HEK293T (cell line): ENCODE measurements around the gene SLC6A6.

Experiments
- ARNT ChIP-seq: fragments of 450-650 bp; IDR thresholded peaks from 2 replicates; pipeline ENCODE4 v1.6.1; 2017; ENCODE audit warnings: mild to moderate bottlenecking
- CTBP1 ChIP-seq: fragments of 450-650 bp; IDR thresholded peaks from 2 replicates; pipeline ENCODE4 v1.6.1; 2016; ENCODE audit warnings: borderline replicate concordance
- FOXA1 ChIP-seq: fragments of 450-650 bp; IDR thresholded peaks from 2 replicates; pipeline ENCODE4 v1.6.1; 2016; ENCODE audit warnings: mild to moderate bottlenecking
- FOXK2 ChIP-seq: fragments of 450-650 bp; IDR thresholded peaks from 2 replicates; pipeline ENCODE4 v1.6.1; 2016; ENCODE audit warnings: mild to moderate bottlenecking
- TARDBP ChIP-seq: fragments of 450-650 bp; IDR thresholded peaks from 2 replicates; pipeline ENCODE4 v1.6.1; 2016

DNA sequence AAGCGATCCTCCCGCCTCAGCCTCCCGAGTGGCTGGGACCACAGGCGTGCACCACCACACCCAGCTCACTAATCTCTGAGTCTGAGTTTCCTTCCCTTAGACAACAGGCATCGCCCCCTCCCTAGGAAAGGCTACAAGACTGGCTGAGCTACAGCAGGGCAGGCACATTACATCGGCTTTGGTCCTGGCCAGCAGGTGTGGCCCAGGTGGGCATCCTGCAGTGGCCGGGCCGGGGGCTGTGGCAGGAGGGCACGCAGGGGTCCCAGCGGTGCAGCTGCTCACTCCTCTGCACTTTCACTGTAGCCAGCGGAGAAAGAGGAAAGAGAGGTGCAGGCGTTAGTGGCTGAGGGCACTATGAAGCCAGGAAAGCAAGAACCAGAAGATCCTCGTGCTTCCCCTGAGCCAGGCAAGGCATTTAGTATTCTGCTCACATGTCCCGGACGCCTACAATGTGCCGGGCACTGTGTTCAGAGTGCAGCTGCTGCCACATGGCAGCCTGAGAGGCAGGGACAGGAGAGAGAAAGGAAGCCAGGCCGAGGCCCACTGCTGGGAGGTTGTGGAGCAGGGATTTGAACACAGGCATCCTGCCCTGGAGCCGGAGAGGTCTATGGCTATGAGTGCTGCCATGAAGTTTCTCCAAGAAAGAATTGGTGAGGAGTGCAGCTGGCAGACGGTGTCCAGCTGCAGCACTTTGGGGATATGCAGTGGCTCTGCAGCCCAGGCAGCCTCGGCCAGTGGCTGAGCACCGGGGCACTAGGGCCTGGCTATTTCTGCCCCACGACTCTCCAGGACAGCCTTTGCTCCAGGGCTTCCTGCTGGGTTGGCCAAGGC lies 115.4 kb downstream of the SLC6A6 start:
- TF ChIP-seq CTBP1 (no peak), ARNT (no peak), TARDBP (no peak), FOXK2 (no peak), FOXA1 (no peak)
